K562 (cell line): ENCODE measurements around the gene SMG1. TPM values are rescaled to one million over a fixed set of nuclear protein-coding genes. Genes with fewer than 3 reads are reported as not detected.

ENCODE experiments used
- ATAC-seq: fragments of 200-7000 bp; cut with Tn5 transposase; 3 replicates; pipeline ENCODE4 v1.9.1; 2020; ENCODE audit warnings: moderate library complexity
- BruUV-seq: library from RNA; stranded (reverse); fragments of 400-500 nt; replicated peaks from 2 replicates; lab custom pipeline; 2021; lab: Mats Ljungman, UMichigan
- CTCF ChIA-PET: fragments of 300-600 bp; formaldehyde crosslinking; extraction: SDS; loops from one replicate; lab custom pipeline; 2021; ENCODE audit warnings: low intra/inter-chr PET ratio; lab: Yijun Ruan, JAX
- POLR2A ChIA-PET: fragments of 300-600, 350-650 bp; sonication (Branson Sonifier 250); formaldehyde crosslinking; extraction: SDS; loops from one replicate; lab custom pipeline; 2021; ENCODE audit warnings: antibody characterized with exemption, inconsistent platforms; lab: Yijun Ruan, JAX
- DNase-seq, 4 experiments: peaks; one replicate each; pipeline versions ENCODE4 v3.0.0 to v3.0.0-alpha.2; 2011 to 2018; ENCODE audit warnings: low spot score in 3 of 4, mixed read lengths in 3 of 4; ENCODE audit errors: extremely low read depth in 1 of 4
- FAIRE-seq: peaks from 2 replicates; lab custom pipeline; 2011; peaks lifted over from hg19 to GRCh38; lab: Jason Lieb, UNC
- H2AFZ ChIP-seq: 2 replicates; pipeline ENCODE4 v1.6.0; 2011; ENCODE audit warnings: low read depth, low read length, control low read depth, inconsistent platforms
- H3K27ac ChIP-seq: fragments of 200-600 bp; 3 replicates; pipeline ENCODE4 v1.8.0; 2011; ENCODE audit warnings: low read depth, mild to moderate bottlenecking, control low read depth, inconsistent platforms, low read length, moderate library complexity, mixed read lengths; ENCODE audit errors: extremely low read depth
- H3K27me3 ChIP-seq, 2 experiments: fragments of 300-600 bp in 1 of 2; 2 replicates in 1 of 2; 3 replicates in 1 of 2; pipeline versions ENCODE4 v1.6.0 to v1.8.0; 2011; ENCODE audit warnings: inconsistent platforms in 2 of 2, low read length in 2 of 2, mild to moderate bottlenecking in 1 of 2, mixed read lengths in 1 of 2, moderate library complexity in 1 of 2; ENCODE audit not compliant: control insufficient read depth in 2 of 2, insufficient read depth in 2 of 2
- H3K36me3 ChIP-seq: fragments of 300-600 bp; 3 replicates; pipeline ENCODE4 v1.8.0; 2011; ENCODE audit warnings: mild to moderate bottlenecking, low read length, inconsistent platforms; ENCODE audit not compliant: control insufficient read depth, insufficient read depth
- H3K4me1 ChIP-seq, 2 experiments: fragments of 200-600 bp in 1 of 2; replicated peaks in 1 of 2; 2 replicates in 1 of 2; 3 replicates in 1 of 2; pipeline versions ENCODE4 v1.5.1 to v1.8.0; 2011; ENCODE audit warnings: inconsistent platforms in 2 of 2, low read length in 2 of 2, mild to moderate bottlenecking in 1 of 2, mixed read lengths in 1 of 2, moderate library complexity in 1 of 2; ENCODE audit not compliant: control insufficient read depth in 2 of 2, insufficient read depth in 2 of 2
- H3K4me2 ChIP-seq: 2 replicates; pipeline ENCODE4 v1.6.1; 2011; ENCODE audit warnings: low read length, control low read depth, inconsistent platforms, mixed read lengths; ENCODE audit not compliant: insufficient read depth
- H3K4me3 ChIP-seq: fragments of 200-600 bp; sonication (generic), shearing (Covaris generic); 2 replicates; pipeline ENCODE4 v1.5.1; 2016; ENCODE audit warnings: control low read depth, inconsistent platforms
- H3K79me2 ChIP-seq: fragments of 200-600 bp; 3 replicates; pipeline ENCODE4 v1.8.0; 2011; ENCODE audit warnings: low read length, inconsistent platforms; ENCODE audit not compliant: control insufficient read depth, insufficient read depth
- H3K9ac ChIP-seq, 2 experiments: 2 replicates each; pipeline versions ENCODE4 v1.6.0 to v1.6.1; 2011; ENCODE audit warnings: low read depth in 2 of 2, low read length in 2 of 2, control low read depth in 1 of 2, inconsistent platforms in 1 of 2, mild to moderate bottlenecking in 1 of 2, mixed read lengths in 1 of 2; ENCODE audit not compliant: insufficient read depth in 1 of 2
- H3K9me1 ChIP-seq: one replicate; pipeline ENCODE4 v1.6.0; 2011; ENCODE audit warnings: inconsistent platforms, mild to moderate bottlenecking, low read length, moderate library complexity; ENCODE audit not compliant: control insufficient read depth, insufficient read depth
- H3K9me3 ChIP-seq: replicated peaks from 2 replicates; pipeline ENCODE4 v1.5.1; 2011; ENCODE audit warnings: low read depth, low read length, inconsistent platforms; ENCODE audit not compliant: control insufficient read depth, insufficient read depth
- H4K20me1 ChIP-seq: replicated peaks from 2 replicates; pipeline ENCODE4 v1.6.1; 2011; ENCODE audit warnings: low read length, inconsistent platforms, mixed read lengths; ENCODE audit not compliant: control insufficient read depth, insufficient read depth
- E2F3 ChIP-seq: fragments of 250-450 bp; sonication (Bioruptor Pico); IDR thresholded peaks from 2 replicates; pipeline ENCODE4 v1.4.0; 2020; ENCODE audit warnings: mild to moderate bottlenecking
- HDAC3 ChIP-seq: fragments of 450-650 bp; IDR thresholded peaks from 2 replicates; pipeline ENCODE4 v1.6.1; 2018; ENCODE audit warnings: borderline replicate concordance, mild to moderate bottlenecking, moderate library complexity; ENCODE audit not compliant: partially characterized antibody
- NR1H2 ChIP-seq: sonication (generic); formaldehyde crosslinking; IDR thresholded peaks from 2 replicates; pipeline ENCODE4 v1.4.0; 2020; ENCODE audit warnings: mild to moderate bottlenecking, missing genetic modification reagents
- PHF8 ChIP-seq: fragments of 200-600 bp; sonication (generic); IDR thresholded peaks from 2 replicates; pipeline ENCODE4 v1.6.1; 2012; ENCODE audit warnings: mixed run types, mild to moderate bottlenecking, inconsistent platforms, low read length, moderate library complexity, borderline replicate concordance
- SMAD2 ChIP-seq: fragments of 150-350 bp; IDR thresholded peaks from 2 replicates; pipeline ENCODE4 v1.6.1; 2014; ENCODE audit warnings: low read depth, mild to moderate bottlenecking, low read length
- SP2 ChIP-seq: IDR thresholded peaks from 2 replicates; pipeline ENCODE4 v1.6.1; 2011; ENCODE audit warnings: mild to moderate bottlenecking, low read depth, low read length, moderate library complexity; ENCODE audit not compliant: poor library complexity, severe bottlenecking; ENCODE audit errors: extremely low read depth
- SRSF3 ChIP-seq: fragments of 200-400 bp; formaldehyde crosslinking; IDR thresholded peaks from 2 replicates; pipeline ENCODE4 v1.6.1; 2016; ENCODE audit warnings: mild to moderate bottlenecking, low read length, moderate library complexity; ENCODE audit not compliant: insufficient read depth
- ZNF668 ChIP-seq: fragments of 250-450 bp; sonication (Bioruptor Pico); IDR thresholded peaks from 2 replicates; pipeline ENCODE4 v1.8.0; 2022; ENCODE audit warnings: mild to moderate bottlenecking, inconsistent platforms
- WGBS: fragments of 100-300 bp; shearing (Covaris generic); methylation state at CpG from one replicate; pipeline ENCODE4 v1.1.6; 2016; ENCODE audit warnings: low coverage, mixed read lengths; ENCODE audit not compliant: insufficient coverage; ENCODE audit errors: missing lambda C conversion rate; 5-methylcytosine and 5-hydroxymethylcytosine counted together
- in situ Hi-C: fragments of 300-500 bp; cut with MboI; formaldehyde crosslinking; loops from 4 replicates; pipeline ENCODE4 v1.15.0; 2018; ENCODE audit warnings: inconsistent platforms, mixed read lengths
- intact Hi-C: fragments of 100-400 bp; cut with micrococcal nuclease; formaldehyde crosslinking; loops from 2 replicates; pipeline ENCODE4 v1.14.2; 2022
- polyA plus RNA-seq, 8 experiments: library from polyadenylated mRNA; depleted of rRNA in 4 of 8; stranded (reverse) in 5 of 8; unstranded in 3 of 8; fragments of >200 nt; fragmentation: Nextera tagmentation in 2 of 8; fragmentation: Illumina TruSeq in 1 of 8; extraction: Ambion mirVana in 2 of 8; extraction: Trizol in 1 of 8; gene quantifications; 2 replicates each; pipeline versions ENCODE4 v1.2.1 to v1.2.3, GENCODE V29; 2011 to 2014; ENCODE audit warnings: inconsistent platforms in 1 of 8, missing spikeins in 1 of 8
- total RNA-seq, 7 experiments: library from RNA; depleted of rRNA in 6 of 7; stranded (reverse); fragments of >200 nt in 6 of 7; fragmentation: Illumina TruSeq in 2 of 7; extraction: Trizol in 2 of 7; gene quantifications; 2 replicates each; pipeline versions ENCODE4 v1.2.1 to v1.2.3, GENCODE V29; 2011 to 2021; ENCODE audit warnings: low replicate concordance in 1 of 7
- TF ChIP-seq, protein P1 (sequence below), 2 experiments: IDR thresholded peaks in 1 of 2; conservative IDR thresholded peaks in 1 of 2; 2 replicates each; pipeline ENCODE4 v1.6.1; 2016; ENCODE audit warnings: low read depth in 2 of 2, mild to moderate bottlenecking in 1 of 2, missing compliant biosample characterization in 1 of 2, missing genetic modification characterization in 1 of 2, moderate library complexity in 1 of 2
- TF ChIP-seq, protein P2 (sequence below), 2 experiments: fragments of 450-650 bp in 1 of 2; IDR thresholded peaks; 2 replicates each; pipeline ENCODE4 v1.6.1; 2011 to 2017; ENCODE audit warnings: low read depth in 2 of 2, antibody characterized with exemption in 1 of 2, borderline replicate concordance in 1 of 2, low read length in 1 of 2, mild to moderate bottlenecking in 1 of 2, mixed read lengths in 1 of 2; ENCODE audit not compliant: control insufficient read depth in 1 of 2
- TF ChIP-seq, protein P3 (sequence below): fragments of 450-650 bp; formaldehyde crosslinking; IDR thresholded peaks from 2 replicates; pipeline ENCODE4 v1.4.0; 2022; ENCODE audit warnings: mild to moderate bottlenecking, moderate library complexity
- TF ChIP-seq, protein P4 (sequence below): fragments of 250-450 bp; sonication (Bioruptor Pico); IDR thresholded peaks from 2 replicates; pipeline ENCODE4 v1.9.0; 2021; ENCODE audit warnings: mild to moderate bottlenecking, inconsistent platforms

SMG1 gene
- total and polyA plus RNA-seq, 9 of the 15 experiments (the other 6 are each of a cell fraction or from before 2014, with no cell fraction given): 3.4 to 54.8 (median 32.0) TPM

DNA sequence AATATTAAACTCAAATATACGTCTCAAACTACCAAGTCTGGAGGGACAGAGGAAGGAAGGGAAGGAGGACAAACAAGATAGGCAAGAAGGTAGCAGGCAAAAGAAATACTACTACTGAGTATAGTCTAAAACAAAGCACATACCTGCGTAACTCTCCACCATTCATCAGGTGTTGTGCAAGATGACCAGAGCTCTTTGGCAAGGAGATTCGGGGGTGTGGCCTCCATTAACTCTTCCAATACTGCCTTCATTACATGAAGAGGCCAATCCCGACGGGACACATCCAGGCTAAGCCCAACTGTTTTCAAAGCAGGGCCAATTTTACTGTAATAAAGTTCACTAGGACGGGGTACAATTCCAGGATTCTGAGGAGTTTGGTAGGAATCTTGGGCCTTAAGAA lies 86.7 kb downstream of the SMG1 start:
- no peak for ATAC-seq
- TF ChIP-seq PHF8 (no peak), E2F3 (CRISPR knock-in tag) (no peak), SP2 (no peak), HDAC3 (no peak), NR1H2 (CRISPR knock-in tag) (no peak), SMAD2 (no peak), SRSF3 (no peak), ZNF668 (no peak)
- TF ChIP-seq, protein P1, sequence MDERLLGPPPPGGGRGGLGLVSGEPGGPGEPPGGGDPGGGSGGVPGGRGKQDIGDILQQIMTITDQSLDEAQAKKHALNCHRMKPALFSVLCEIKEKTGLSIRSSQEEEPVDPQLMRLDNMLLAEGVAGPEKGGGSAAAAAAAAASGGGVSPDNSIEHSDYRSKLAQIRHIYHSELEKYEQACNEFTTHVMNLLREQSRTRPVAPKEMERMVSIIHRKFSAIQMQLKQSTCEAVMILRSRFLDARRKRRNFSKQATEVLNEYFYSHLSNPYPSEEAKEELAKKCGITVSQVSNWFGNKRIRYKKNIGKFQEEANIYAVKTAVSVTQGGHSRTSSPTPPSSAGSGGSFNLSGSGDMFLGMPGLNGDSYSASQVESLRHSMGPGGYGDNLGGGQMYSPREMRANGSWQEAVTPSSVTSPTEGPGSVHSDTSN (CRISPR knock-in tag; IDR thresholded peaks at IDR 0.05; ENCODE audit: low read depth): no peak
- TF ChIP-seq, protein P1 (tag; conservative IDR thresholded peaks at IDR 0.05; ENCODE audit: low read depth): no peak
- TF ChIP-seq, protein P2, sequence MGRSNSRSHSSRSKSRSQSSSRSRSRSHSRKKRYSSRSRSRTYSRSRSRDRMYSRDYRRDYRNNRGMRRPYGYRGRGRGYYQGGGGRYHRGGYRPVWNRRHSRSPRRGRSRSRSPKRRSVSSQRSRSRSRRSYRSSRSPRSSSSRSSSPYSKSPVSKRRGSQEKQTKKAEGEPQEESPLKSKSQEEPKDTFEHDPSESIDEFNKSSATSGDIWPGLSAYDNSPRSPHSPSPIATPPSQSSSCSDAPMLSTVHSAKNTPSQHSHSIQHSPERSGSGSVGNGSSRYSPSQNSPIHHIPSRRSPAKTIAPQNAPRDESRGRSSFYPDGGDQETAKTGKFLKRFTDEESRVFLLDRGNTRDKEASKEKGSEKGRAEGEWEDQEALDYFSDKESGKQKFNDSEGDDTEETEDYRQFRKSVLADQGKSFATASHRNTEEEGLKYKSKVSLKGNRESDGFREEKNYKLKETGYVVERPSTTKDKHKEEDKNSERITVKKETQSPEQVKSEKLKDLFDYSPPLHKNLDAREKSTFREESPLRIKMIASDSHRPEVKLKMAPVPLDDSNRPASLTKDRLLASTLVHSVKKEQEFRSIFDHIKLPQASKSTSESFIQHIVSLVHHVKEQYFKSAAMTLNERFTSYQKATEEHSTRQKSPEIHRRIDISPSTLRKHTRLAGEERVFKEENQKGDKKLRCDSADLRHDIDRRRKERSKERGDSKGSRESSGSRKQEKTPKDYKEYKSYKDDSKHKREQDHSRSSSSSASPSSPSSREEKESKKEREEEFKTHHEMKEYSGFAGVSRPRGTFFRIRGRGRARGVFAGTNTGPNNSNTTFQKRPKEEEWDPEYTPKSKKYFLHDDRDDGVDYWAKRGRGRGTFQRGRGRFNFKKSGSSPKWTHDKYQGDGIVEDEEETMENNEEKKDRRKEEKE (IDR thresholded peaks at IDR 0.05; ENCODE audit: borderline replicate concordance in 1 of 2, control insufficient read depth in 1 of 2, low read depth in 2 of 2, low read length in 1 of 2): no peak
- TF ChIP-seq, protein P3, sequence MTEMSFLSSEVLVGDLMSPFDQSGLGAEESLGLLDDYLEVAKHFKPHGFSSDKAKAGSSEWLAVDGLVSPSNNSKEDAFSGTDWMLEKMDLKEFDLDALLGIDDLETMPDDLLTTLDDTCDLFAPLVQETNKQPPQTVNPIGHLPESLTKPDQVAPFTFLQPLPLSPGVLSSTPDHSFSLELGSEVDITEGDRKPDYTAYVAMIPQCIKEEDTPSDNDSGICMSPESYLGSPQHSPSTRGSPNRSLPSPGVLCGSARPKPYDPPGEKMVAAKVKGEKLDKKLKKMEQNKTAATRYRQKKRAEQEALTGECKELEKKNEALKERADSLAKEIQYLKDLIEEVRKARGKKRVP: no peak
- TF ChIP-seq, protein P4, sequence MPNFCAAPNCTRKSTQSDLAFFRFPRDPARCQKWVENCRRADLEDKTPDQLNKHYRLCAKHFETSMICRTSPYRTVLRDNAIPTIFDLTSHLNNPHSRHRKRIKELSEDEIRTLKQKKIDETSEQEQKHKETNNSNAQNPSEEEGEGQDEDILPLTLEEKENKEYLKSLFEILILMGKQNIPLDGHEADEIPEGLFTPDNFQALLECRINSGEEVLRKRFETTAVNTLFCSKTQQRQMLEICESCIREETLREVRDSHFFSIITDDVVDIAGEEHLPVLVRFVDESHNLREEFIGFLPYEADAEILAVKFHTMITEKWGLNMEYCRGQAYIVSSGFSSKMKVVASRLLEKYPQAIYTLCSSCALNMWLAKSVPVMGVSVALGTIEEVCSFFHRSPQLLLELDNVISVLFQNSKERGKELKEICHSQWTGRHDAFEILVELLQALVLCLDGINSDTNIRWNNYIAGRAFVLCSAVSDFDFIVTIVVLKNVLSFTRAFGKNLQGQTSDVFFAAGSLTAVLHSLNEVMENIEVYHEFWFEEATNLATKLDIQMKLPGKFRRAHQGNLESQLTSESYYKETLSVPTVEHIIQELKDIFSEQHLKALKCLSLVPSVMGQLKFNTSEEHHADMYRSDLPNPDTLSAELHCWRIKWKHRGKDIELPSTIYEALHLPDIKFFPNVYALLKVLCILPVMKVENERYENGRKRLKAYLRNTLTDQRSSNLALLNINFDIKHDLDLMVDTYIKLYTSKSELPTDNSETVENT: no peak

More for the DNA sequence above, 86.7 kb downstream of the SMG1 start:
- POLR2A ChIA-PET: interaction anchor here (2.1 kb wide), 1 partner anchor 38 kb away, joined by 4 read pairs; the partner anchor contains the start of gene ARL6IP1
- Histone ChIP-seq H3K4me2 (no peak overlapping the region), H3K4me3 (no peak overlapping the region), H3K27ac (no peak overlapping the region), H3K36me3 (peaks cover 92% of the 10 kb centered on the region), H3K27me3 (no peaks in the 10 kb centered on the region), H3K9me3 (no peaks in the 10 kb centered on the region), H3K79me2 (no peaks in the 10 kb centered on the region; the same call in 2 of the 3 replicates), H3K9me1 (no peaks in the 10 kb centered on the region), H2AFZ (no peak overlapping the region), H4K20me1 (no peaks in the 10 kb centered on the region), H3K4me1 (no peaks in the 10 kb centered on the region), H3K9ac (no peak overlapping the region)
- DNase-seq (no peak), FAIRE-seq (no peak)
- BruUV-seq: no TSS peak
- intact Hi-C loops (no loop called here), in situ Hi-C loops (no loop called here)
- CTCF ChIA-PET: no interaction called here
- 94% methylated on average over 6 of the region's 6 CpGs for WGBS
